OCI-LY1 (cell line): ENCODE measurements around the gene SLC5A11.

Experiments used
- H2AFZ ChIP-seq: fragments of 200-600 bp; sonication (generic), shearing (Covaris generic); 2 replicates; pipeline ENCODE4 v1.6.0; 2014; ENCODE audit warnings: antibody characterized with exemption, mild to moderate bottlenecking, low read length
- H3F3A ChIP-seq: fragments of 200-600 bp; sonication (generic), shearing (Covaris generic); 2 replicates; pipeline ENCODE4 v1.6.0; 2014; ENCODE audit warnings: mild to moderate bottlenecking, antibody characterized with exemption, low read length, moderate library complexity; ENCODE audit not compliant: insufficient read depth
- H3K27ac ChIP-seq: fragments of 200-600 bp; sonication (generic); 2 replicates; pipeline ENCODE4 v1.5.1; 2014; ENCODE audit warnings: low read length, mixed run types, mild to moderate bottlenecking, low read depth; ENCODE audit not compliant: poor library complexity, severe bottlenecking
- H3K27me3 ChIP-seq: fragments of 200-600 bp; sonication (generic); 2 replicates; pipeline ENCODE4 v1.6.0; 2014; ENCODE audit warnings: antibody characterized with exemption, mild to moderate bottlenecking, low read length, moderate library complexity; ENCODE audit not compliant: insufficient read depth
- H3K36me3 ChIP-seq: fragments of 200-600 bp; sonication (generic); 2 replicates; pipeline ENCODE4 v1.6.1; 2014; ENCODE audit warnings: mild to moderate bottlenecking, antibody characterized with exemption, low read length, moderate library complexity, mixed read lengths; ENCODE audit not compliant: insufficient read depth
- H3K4me1 ChIP-seq: fragments of 200-600 bp; sonication (generic); 2 replicates; pipeline ENCODE4 v1.5.1; 2014; ENCODE audit warnings: mild to moderate bottlenecking, low read length, moderate library complexity; ENCODE audit not compliant: insufficient read depth, severe bottlenecking
- H3K4me2 ChIP-seq: fragments of 200-600 bp; sonication (generic), shearing (Covaris generic); 2 replicates; pipeline ENCODE4 v1.6.1; 2014; ENCODE audit warnings: low read length
- H3K4me3 ChIP-seq: fragments of 200-600 bp; sonication (generic); 2 replicates; pipeline ENCODE4 v1.5.1; 2014; ENCODE audit warnings: low read length, low read depth, mild to moderate bottlenecking, mixed read lengths; ENCODE audit not compliant: poor library complexity, severe bottlenecking
- H3K79me2 ChIP-seq: fragments of 200-600 bp; shearing (Covaris generic); 2 replicates; pipeline ENCODE4 v1.6.1; 2016; ENCODE audit warnings: mixed run types, low read length, mixed read lengths; ENCODE audit not compliant: insufficient read depth
- H3K9ac ChIP-seq: fragments of 200-600 bp; sonication (generic), shearing (Covaris generic); 2 replicates; pipeline ENCODE4 v1.6.1; 2014; ENCODE audit warnings: mild to moderate bottlenecking, low read length, mixed read lengths
- H3K9me2 ChIP-seq: fragments of 200-600 bp; sonication (generic), shearing (Covaris generic); 2 replicates; pipeline ENCODE4 v1.6.1; 2014; ENCODE audit warnings: low read depth, mild to moderate bottlenecking, low read length, mixed read lengths
- H3K9me3 ChIP-seq: fragments of 200-600 bp; shearing (Covaris generic); 2 replicates; pipeline ENCODE4 v1.6.1; 2014; ENCODE audit warnings: low read length, mixed read lengths
- H4K20me1 ChIP-seq: fragments of 200-600 bp; sonication (generic), shearing (Covaris generic); 2 replicates; pipeline ENCODE4 v1.6.0; 2016; ENCODE audit warnings: mild to moderate bottlenecking, low read length; ENCODE audit not compliant: insufficient read depth
- CTCF ChIP-seq: fragments of 200-600 bp; sonication (generic), shearing (Covaris generic); IDR thresholded peaks from 2 replicates; pipeline ENCODE4 v1.5.1; 2017; ENCODE audit warnings: mild to moderate bottlenecking, antibody characterized with exemption, low read length, moderate library complexity, mixed read lengths
- EZH2 ChIP-seq: fragments of 200-600 bp; sonication (generic), shearing (Covaris generic); IDR thresholded peaks from 2 replicates; pipeline ENCODE4 v1.8.0; 2017; ENCODE audit warnings: borderline replicate concordance, mixed run types, mild to moderate bottlenecking, antibody characterized with exemption, low read length, moderate library complexity, mixed read lengths

SLC5A11 gene

GRCh38 chr16:24879684-24880083, 33.9 kb downstream of the SLC5A11 start:
- no peaks in the 10 kb centered on the region for H3F3A ChIP-seq
- H4K20me1 ChIP-seq, result no peaks in the 10 kb centered on the region
- TF ChIP-seq CTCF, result no peak
- TF ChIP-seq EZH2, result no peak
- H3K4me3 ChIP-seq, result no peak overlapping the region
- H3K4me2 ChIP-seq, result no peak overlapping the region
- no peaks in the 10 kb centered on the region for H3K9me2 ChIP-seq
- H3K9ac ChIP-seq, result no peak overlapping the region
- H3K79me2 ChIP-seq, result no peaks in the 10 kb centered on the region
- H3K36me3 ChIP-seq, result no peaks in the 10 kb centered on the region
- no peaks in the 10 kb centered on the region for H3K4me1 ChIP-seq
- H2AFZ ChIP-seq, result no peak overlapping the region
- H3K27me3 ChIP-seq, result no peaks in the 10 kb centered on the region
- no peaks in the 10 kb centered on the region for H3K9me3 ChIP-seq
- no peak overlapping the region for H3K27ac ChIP-seq

- TF ChIP-seq EZH2, result no peak
- TF ChIP-seq CTCF, result no peak
- Histone ChIP-seq H3K9ac (no peak overlapping the region), H3K4me2 (no peak overlapping the region; the same call in 1 of the 2 replicates), H3F3A (no peaks in the 10 kb centered on the region), H3K4me3 (no peak overlapping the region), H3K9me2 (no peaks in the 10 kb centered on the region), H3K27ac (no peak overlapping the region), H3K36me3 (no peaks in the 10 kb centered on the region), H4K20me1 (no peaks in the 10 kb centered on the region), H3K4me1 (no peaks in the 10 kb centered on the region), H3K27me3 (no peaks in the 10 kb centered on the region), H3K9me3 (no peaks in the 10 kb centered on the region), H3K79me2 (no peaks in the 10 kb centered on the region), H2AFZ (no peak overlapping the region)
Observed at GRCh38 chr16:24883714-24884151, 38.0 kb downstream of the SLC5A11 start.

DNA sequence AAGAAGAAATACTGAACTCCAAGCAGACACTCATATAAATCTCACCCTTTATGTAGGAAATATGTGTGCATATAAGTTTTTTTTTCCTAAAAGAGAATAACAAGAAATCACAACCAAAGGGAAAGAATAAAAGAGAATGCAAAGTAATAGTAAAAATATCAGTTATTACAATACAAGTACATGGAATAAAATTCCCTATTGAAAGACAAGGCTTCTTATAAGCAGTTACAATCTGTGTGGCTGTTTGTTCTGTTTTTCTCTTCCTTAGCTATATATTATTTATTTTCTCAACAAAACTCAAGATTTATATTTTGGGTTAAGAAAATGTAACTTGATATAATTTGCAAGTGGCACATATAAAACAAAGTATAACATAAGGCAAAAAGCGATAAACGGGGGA, 41.7 kb downstream of the SLC5A11 start:
- Histone ChIP-seq H4K20me1 (no peaks in the 10 kb centered on the region), H3K27ac (no peak overlapping the region), H3K4me3 (no peak overlapping the region), H2AFZ (no peak overlapping the region), H3K4me1 (no peaks in the 10 kb centered on the region), H3K36me3 (no peaks in the 10 kb centered on the region), H3F3A (no peaks in the 10 kb centered on the region), H3K9ac (no peak overlapping the region), H3K27me3 (no peaks in the 10 kb centered on the region), H3K9me3 (no peaks in the 10 kb centered on the region), H3K9me2 (no peaks in the 10 kb centered on the region), H3K79me2 (no peaks in the 10 kb centered on the region), H3K4me2 (no peak overlapping the region)
- TF ChIP-seq CTCF, result no peak
- no peak for TF ChIP-seq EZH2
